HG02938 (cell line): Measurements from ENCODE around the gene NXPE4.
"Not testable (repeated sequence)": the region's sequence is repeated elsewhere in the genome, so short reads cannot be mapped to it uniquely, and the experiment has no call there.

Experiments
- ATAC-seq: cut with Tn5 transposase; IDR thresholded peaks from one replicate; pipeline ENCODE4 v1.9.1; 2021; ENCODE audit warnings: mild to moderate bottlenecking, moderate library complexity; ENCODE audit not compliant: unreplicated experiment

The NXPE4 gene

DNA sequence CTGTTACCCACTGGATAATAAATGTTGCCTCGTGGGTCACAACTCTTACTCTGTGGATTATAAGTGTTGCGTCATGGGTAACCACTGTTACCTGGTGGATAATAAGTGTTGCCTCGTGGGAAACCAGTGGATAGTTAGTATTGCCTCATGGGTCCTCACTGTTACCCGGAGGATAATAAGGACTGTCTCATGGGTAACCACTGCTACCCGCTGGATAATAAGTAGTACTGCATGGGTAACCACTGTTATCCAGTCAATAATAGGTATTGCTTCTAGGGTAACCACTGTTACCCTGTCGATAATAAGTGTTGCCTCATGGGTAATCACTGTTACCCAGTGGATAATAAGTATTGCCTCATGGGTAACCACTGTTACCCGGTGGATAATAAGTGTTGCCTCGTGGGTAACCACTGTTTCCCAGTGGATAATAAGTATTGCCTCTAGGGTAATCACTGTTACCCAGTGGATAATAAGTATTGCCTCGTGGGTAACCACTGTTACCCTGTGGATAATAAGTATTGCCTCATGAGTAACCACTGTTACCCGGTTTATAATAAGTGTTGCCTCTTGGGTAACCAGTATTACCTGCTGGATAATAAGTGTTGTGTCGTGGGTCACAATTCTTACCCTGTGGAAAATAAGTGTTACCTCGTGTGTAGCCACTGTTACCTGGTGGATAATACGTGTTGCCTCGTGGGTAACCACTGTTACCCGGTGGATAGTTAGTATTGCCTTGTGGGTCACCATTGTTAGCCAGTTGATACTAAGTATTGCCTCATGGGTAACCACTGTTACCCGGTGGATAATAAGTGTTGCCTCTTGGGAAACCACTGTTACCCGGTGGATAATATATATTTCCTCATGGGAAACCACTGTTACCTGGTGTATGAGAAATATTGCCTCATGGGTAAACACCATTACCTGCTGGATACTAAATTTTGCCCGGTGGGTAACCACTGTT is 15.7 kb upstream of the NXPE4 start:
- no peak for ATAC-seq

- ATAC-seq: no peak
These were observed 15.0 kb upstream of the NXPE4 start for GRCh38 chr11:114610550-114610949.

- no peak for ATAC-seq
These were observed 13.8 kb upstream of the NXPE4 start for GRCh38 chr11:114609429-114609828.

GRCh38 chr11:114608605-114609004 is 13.0 kb upstream of the NXPE4 start:
- ATAC-seq: not testable (repeated sequence)

DNA sequence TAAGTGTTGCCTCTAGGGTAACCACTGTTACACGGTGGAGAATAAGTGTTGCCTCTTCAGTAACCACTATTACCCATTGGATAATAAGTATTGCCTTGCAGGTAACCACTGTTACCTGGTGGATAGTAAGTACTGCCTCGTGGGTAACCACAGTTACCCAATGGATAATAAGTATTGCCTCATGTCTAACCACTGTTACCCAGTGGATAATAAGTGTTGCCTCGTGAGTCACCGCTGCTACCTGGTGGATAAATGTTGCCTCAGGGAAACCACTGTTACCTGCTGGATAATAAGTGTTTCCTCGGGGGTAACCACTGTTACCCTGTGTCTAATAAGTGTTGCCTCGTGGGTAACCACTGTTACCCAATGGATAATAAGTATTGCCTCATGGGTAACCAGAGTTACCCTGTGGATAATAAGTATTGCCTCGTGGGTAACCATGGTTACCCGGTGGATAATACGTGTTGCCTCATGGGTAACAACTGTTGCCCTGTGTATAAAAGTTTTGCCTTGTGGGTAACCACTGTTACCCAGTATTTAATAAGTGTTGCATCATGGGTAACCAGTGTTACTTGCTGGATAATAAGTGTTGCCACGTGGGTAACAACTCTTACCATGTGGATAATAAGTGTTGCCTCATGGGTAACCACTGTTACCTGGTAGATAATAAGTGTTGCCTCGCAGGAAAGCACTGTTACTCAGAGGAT is 12.3 kb upstream of the NXPE4 start:
- no peak for ATAC-seq

GRCh38 chr11:114606802-114607075 is 11.2 kb upstream of the NXPE4 start:
- not testable (repeated sequence) for ATAC-seq

DNA sequence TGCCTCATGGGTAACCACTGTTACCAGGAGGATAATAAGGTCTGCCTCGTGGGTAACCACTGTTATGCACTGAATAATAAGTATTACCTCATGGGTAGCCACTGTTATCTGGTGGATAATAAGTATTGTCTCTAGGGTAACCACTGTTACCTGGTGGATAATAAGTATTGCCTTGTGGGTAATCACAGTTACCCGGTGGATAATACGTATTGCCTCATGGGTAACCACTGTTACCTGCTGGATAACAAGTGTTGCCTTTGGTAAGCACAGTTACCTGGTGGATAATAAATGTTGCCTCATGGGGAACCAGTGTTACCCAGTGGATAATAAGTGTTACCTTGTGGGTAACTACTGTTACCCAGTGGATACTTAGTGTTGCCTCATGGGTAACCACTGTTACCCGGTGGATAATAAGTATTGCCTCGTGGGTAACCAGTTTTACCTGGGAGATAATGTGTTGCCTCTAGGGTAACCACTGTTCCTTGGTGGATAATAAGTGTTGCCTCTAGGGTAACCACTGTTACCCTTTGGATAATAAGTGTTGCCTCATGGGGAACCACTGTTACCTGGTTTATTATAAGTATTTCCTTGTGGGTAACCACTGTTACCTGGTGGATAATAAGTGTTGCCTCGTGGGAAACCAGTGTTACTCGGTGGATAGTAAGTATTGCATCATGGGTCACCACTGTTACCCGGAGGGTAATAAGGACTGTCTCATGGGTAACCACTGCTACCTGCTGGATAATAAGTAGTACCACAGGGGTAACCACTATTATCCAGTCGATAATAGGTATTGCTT is 10.6 kb upstream of the NXPE4 start:
- no peak for ATAC-seq

- no peak for ATAC-seq
These were observed 9.8 kb upstream of the NXPE4 start for GRCh38 chr11:114605370-114605769.

GRCh38 chr11:114604886-114605285 is 9.3 kb upstream of the NXPE4 start:
- ATAC-seq: no peak

DNA sequence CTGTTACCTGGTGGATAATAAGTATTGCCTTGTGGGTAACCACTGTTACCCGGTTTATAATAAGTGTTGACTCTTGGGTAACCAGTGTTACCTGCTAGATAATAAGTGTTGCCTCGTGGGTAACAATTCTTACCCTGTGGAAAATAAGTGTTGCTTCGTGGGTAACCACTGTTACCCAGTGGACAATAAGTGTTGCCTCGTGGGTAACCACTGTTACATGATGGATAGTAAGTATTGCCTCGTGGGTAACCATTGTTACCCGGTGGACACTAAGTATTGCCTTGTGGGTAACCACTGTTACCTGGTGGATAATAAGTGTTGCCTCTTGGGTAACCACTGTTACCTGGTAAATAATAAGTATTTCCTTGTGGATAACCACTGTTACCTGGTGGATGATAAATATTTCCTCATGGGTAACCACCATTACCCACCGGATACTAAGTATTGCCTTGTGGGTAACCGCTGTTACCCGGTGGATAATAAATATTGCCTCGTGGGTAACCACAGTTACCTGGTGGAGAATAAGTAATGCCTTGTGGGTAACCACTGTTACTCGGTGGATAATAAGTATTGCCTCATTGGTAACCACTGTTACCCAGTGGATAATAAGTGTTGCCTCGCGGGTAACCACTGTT is 8.7 kb upstream of the NXPE4 start:
- no peak for ATAC-seq

GRCh38 chr11:114603151-114603550 is 7.6 kb upstream of the NXPE4 start:
- not testable (repeated sequence) for ATAC-seq

- no peak for ATAC-seq
These were observed 2.9 kb upstream of the NXPE4 start for GRCh38 chr11:114598461-114598860.

- no peak for ATAC-seq
These were observed 761 bp upstream of the NXPE4 start for GRCh38 chr11:114596175-114596919.

DNA sequence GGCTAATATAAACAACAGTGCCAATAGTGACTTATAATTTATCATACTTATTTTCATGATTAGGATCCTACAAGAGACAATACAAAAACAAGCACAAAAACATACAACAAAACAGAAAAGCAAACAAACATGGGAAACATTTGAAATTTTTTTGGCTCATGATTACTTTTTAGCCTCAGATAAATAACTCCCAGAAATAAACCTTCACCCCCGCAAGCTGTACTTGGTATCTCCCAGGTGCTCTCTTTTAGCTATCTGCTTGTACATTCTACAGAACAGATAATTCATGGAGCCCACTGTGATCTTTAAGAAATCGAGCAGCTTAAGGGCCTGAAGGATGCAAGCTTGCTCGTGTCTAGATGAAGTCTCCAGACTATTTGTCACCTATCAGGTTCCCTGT is 883 bp downstream of the NXPE4 start:
- no peak for ATAC-seq

DNA sequence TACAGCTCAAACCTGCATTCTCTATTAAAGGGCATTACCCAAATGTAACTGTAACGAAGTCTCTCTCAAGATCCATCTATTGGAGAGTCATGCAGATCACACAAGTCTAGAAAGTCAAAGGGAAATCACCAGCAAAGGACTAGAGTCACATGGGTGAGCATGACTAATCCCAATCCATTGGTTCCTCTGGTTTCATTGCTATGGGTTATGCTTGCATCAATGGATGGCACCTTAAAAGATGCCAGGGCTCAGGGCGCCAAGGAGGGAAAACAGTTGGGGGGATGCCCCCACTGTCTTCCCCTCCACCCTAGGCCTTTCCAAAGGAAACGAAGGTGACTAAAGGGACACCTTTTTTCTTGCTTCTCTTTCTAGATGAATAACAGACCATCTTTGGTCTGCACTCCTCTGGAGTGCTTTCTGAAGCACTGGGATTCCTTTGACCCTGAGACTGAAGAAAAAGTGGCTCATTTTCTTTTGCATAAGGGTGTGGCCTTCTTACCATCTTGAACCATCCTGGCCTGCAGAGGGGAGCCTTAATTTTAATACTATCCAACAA is 8.1 kb downstream of the NXPE4 start:
- ATAC-seq: no peak

DNA sequence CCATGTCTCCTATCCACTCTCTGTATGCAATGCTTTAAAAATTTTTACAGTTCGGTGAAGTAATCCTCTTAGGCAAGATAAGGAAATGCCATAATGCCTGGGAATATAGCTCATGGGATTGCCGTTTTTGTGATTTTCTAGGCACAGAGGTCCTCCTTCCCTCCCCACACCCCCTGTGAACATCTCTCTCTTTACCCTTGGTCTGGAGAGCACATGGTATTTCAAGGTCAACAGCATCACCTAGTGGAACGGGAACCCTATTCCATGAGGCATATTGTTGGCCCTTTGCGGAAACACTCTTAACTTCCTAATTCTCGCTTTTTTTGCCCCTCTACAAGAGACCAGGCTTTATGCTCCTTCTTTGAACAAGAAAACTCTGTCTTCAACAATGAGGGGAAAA is 8.8 kb downstream of the NXPE4 start:
- ATAC-seq: no peak

- ATAC-seq: no peak
These were observed 23.9 kb downstream of the NXPE4 start for GRCh38 chr11:114571712-114572111.

DNA sequence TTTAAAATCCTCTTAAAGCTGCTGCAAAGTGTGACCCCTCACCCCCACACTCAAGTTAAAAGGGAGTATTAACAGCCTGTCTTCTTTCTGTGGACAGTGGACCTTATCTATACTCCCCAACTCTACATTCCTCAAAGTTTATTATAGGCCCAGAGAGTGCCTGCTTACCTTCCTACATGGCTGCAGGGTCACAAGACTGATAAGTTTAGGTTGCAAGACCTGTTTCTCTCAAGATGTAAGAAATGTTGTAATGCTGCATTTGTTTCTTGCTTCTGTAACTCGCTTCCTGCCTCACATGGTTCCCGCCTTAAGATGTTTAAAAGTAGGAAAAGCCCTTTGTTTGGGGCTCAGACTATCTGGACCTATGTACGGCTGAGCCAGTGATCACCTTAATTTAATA is 25.8 kb downstream of the NXPE4 start:
- no peak for ATAC-seq

DNA sequence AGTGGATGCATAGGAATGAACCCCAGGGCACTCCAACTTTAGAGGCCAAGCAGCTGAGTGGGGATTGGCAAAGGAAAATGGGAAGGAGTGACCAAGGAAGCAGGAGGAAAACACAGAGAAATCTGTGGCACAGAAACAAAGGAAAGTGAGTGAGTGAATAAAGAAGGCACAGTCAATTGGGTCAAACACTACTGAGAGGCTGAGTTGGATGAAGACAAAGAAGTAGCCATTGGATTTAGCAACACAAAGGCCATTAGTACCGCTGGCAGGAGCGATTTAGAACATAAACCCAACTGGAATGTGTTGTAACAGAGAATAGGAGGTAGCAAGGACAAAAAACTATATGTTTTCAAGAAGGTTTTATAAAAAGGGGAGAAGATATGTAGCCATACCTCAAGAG is 29.3 kb downstream of the NXPE4 start:
- ATAC-seq: no peak

DNA sequence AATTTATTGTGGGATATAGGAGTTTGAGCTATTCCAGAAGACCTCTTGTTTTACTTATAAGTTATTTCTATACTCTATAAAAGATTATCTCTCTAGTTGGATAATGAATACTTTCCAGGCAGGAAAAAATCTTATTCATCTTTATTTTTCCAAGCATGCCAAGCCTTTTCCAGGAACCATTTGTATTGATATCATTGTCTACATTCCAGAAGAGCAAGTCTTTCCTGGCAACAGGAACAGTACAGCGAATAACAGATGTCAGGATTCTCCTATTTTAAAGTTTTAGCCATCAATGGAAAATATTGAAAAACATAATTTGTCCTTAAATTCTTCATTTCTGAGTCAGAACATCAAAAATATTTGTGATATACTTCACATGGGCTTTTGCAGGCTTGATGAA is 30.8 kb downstream of the NXPE4 start:
- ATAC-seq: no peak
